Epithelial cell of esophagus (primary cell): ENCODE data around the gene MYO1C.

ENCODE experiments used
- DNase-seq: peaks from one replicate; pipeline ENCODE4 v3.0.0; 2010; ENCODE audit warnings: low read depth
- H3K4me3 ChIP-seq: 2 replicates; pipeline ENCODE4 v1.5.1; 2011; ENCODE audit warnings: mild to moderate bottlenecking, low read length, control low read depth
- CTCF ChIP-seq: IDR thresholded peaks from 2 replicates; pipeline ENCODE4 v1.5.1; 2011; ENCODE audit warnings: low read depth, mild to moderate bottlenecking, low read length, control low read depth, inconsistent platforms; ENCODE audit not compliant: insufficient read depth; ENCODE audit errors: missing control alignments

The MYO1C gene

GRCh38 chr17:1484060-1484535 is 8.4 kb downstream of the MYO1C start:
- H3K4me3 ChIP-seq = no peak overlapping the region
- no peak for TF ChIP-seq CTCF
- DNase-seq = no peak

- DNase-seq = no peak
- no peak for TF ChIP-seq CTCF
- no peak overlapping the region for H3K4me3 ChIP-seq
These were observed 9.8 kb downstream of the MYO1C start for GRCh38 chr17:1482680-1483079.

DNA sequence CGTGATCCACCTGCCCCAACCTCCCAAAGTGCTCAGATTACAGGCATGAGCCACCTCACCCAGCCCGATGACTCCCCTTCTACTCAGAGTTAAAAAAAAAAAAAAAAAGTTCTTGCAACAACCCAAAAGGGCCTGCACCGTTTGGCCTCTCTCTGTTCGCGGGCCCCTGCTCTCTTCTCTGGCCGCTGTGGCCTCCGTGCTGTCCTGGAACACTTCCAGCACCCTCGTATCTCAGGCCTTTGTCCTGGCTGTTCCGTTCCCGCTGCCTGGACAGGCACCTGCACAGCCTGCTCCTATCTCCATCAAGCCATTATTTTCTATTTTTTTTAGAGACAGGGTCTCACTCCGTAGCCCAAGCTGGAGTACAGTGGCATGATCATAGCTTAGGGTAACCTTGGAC is 10.8 kb downstream of the MYO1C start:
- no peak overlapping the region for H3K4me3 ChIP-seq
- no peak for TF ChIP-seq CTCF
- no peak for DNase-seq

- no peak for DNase-seq
- no peak for TF ChIP-seq CTCF
- no peak overlapping the region for H3K4me3 ChIP-seq
These were observed 11.6 kb downstream of the MYO1C start for GRCh38 chr17:1480747-1481465.

GRCh38 chr17:1478418-1478817 is 14.1 kb downstream of the MYO1C start:
- TF ChIP-seq CTCF = no peak
- H3K4me3 ChIP-seq = no peak overlapping the region
- no peak for DNase-seq

GRCh38 chr17:1475321-1475854 is 17.1 kb downstream of the MYO1C start:
- H3K4me3 ChIP-seq = no peak overlapping the region
- TF ChIP-seq CTCF = no peak
- no peak for DNase-seq

DNA sequence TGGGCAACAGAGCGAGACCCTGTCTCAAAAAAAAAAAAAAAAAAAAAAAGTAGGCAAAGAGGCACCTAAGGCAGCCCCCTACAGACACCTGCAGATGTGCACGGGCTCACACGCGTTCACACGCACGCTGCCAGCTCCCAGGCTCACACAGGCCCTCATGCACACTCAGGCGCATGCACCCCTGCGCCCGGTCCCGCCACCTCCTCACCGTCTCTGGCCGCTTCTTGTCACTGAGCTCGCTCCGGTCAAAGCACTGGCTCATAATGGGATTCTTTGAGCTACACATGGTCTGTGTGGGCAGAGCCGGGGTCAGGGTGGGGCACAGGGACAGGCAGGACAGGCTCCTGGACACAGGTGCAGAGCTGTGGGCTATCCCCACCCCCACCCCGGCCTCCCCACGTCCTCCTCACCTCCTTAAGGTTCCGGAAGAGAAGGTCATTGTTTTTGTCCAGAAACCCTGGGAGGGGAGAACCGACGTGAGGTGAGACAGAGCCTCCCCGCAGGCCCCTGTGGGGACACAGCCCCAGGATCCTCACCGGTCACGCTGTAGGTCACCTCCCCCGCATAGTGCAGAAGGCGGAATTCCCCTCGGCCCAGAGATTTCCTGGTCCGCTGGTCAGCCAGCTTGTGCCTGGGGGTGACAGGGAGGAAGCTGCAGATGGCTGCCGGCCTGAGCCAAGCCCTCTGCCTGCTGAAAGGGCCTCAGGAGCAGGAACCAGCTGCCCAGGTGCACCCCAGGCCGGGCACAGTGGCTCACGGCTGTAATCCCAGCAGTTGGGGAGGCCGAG is 17.9 kb downstream of the MYO1C start:
- no peak for TF ChIP-seq CTCF
- H3K4me3 ChIP-seq = no peak overlapping the region
- DNase-seq = no peak
